Measurements from ENCODE around the gene CMTR1.

DNA sequence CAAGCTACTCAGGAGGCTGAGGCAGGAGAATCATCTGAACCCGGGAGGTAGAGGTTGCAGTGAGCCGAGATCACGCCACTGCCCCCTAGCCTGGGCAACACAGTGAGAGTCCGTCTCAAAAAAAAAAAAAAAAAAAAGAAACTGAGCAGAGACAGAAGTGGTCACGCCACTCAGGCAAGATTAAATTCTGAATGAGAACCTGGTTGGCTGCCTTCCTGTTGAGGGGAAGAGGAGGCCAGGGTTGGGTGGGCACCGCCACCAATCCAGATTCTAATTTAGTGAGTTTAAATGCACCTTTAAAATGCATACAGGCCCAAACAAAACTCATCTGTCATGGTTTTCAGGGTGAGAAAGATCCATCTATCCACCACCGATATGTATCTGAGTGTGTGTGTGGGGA lies 90.4 kb downstream of the CMTR1 start:
- TF ChIP-seq EZH2 (IDR thresholded peaks at IDR 0.05; ENCODE audit: low read length, unreplicated experiment) = no peak
- TF ChIP-seq, protein P1, sequence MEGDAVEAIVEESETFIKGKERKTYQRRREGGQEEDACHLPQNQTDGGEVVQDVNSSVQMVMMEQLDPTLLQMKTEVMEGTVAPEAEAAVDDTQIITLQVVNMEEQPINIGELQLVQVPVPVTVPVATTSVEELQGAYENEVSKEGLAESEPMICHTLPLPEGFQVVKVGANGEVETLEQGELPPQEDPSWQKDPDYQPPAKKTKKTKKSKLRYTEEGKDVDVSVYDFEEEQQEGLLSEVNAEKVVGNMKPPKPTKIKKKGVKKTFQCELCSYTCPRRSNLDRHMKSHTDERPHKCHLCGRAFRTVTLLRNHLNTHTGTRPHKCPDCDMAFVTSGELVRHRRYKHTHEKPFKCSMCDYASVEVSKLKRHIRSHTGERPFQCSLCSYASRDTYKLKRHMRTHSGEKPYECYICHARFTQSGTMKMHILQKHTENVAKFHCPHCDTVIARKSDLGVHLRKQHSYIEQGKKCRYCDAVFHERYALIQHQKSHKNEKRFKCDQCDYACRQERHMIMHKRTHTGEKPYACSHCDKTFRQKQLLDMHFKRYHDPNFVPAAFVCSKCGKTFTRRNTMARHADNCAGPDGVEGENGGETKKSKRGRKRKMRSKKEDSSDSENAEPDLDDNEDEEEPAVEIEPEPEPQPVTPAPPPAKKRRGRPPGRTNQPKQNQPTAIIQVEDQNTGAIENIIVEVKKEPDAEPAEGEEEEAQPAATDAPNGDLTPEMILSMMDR (conservative IDR thresholded peaks at IDR 0.05; ENCODE audit: low read depth, low read length) = no peak

All from PC-3 (cell line).